Karpas-422 (cell line): Measurements from ENCODE around the gene ALS2. TPM values are rescaled to one million over a fixed set of nuclear protein-coding genes. Genes with fewer than 3 reads are reported as not detected.
A peak's percentile ranks its signal among the peaks of the same experiment; 100 is the strongest.

Experiments used
- DNase-seq: peaks from one replicate; pipeline ENCODE4 v3.0.0-alpha.2; 2015
- H2AFZ ChIP-seq: fragments of 200-600 bp; sonication (generic); 2 replicates; pipeline ENCODE4 v1.6.1; 2014; ENCODE audit warnings: antibody characterized with exemption, low read length, mixed read lengths
- H3K27ac ChIP-seq: fragments of 200-600 bp; sonication (generic); 2 replicates; pipeline ENCODE4 v1.5.1; 2014; ENCODE audit warnings: mild to moderate bottlenecking, low read length, moderate library complexity
- H3K27me3 ChIP-seq: fragments of 200-600 bp; sonication (generic); 2 replicates; pipeline ENCODE4 v1.6.1; 2014; ENCODE audit warnings: low read length, mixed read lengths
- H3K36me3 ChIP-seq: fragments of 200-600 bp; sonication (generic); 2 replicates; pipeline ENCODE4 v1.6.1; 2014; ENCODE audit warnings: low read length, mixed read lengths; ENCODE audit not compliant: insufficient read depth
- H3K4me1 ChIP-seq: fragments of 200-600 bp; sonication (generic); 2 replicates; pipeline ENCODE4 v1.6.1; 2014; ENCODE audit warnings: mild to moderate bottlenecking, low read length, mixed read lengths
- H3K4me2 ChIP-seq: fragments of 200-600 bp; sonication (generic); 2 replicates; pipeline ENCODE4 v1.6.1; 2014; ENCODE audit warnings: low read length, low read depth, mild to moderate bottlenecking; ENCODE audit not compliant: poor library complexity, severe bottlenecking
- H3K4me3 ChIP-seq: fragments of 200-600 bp; sonication (generic); 2 replicates; pipeline ENCODE4 v1.5.1; 2014; ENCODE audit warnings: mild to moderate bottlenecking, antibody characterized with exemption, low read length, mixed read lengths
- H3K79me2 ChIP-seq: fragments of 200-600 bp; sonication (generic); 2 replicates; pipeline ENCODE4 v1.6.1; 2014; ENCODE audit warnings: mild to moderate bottlenecking, low read length, mixed read lengths
- H3K9ac ChIP-seq: fragments of 200-600 bp; sonication (generic); 2 replicates; pipeline ENCODE4 v1.6.0; 2014; ENCODE audit warnings: low read length
- H3K9me2 ChIP-seq: fragments of 200-600 bp; sonication (generic), shearing (Covaris generic); replicated peaks from 2 replicates; pipeline ENCODE4 v1.6.0; 2014; ENCODE audit warnings: mild to moderate bottlenecking, low read length, moderate library complexity; ENCODE audit not compliant: insufficient read depth
- H3K9me3 ChIP-seq: fragments of 300-700, 200-600 bp; sonication (generic); 2 replicates; pipeline ENCODE4 v1.6.1; 2014; ENCODE audit warnings: low read length, mixed read lengths
- H4K20me1 ChIP-seq: fragments of 200-600 bp; sonication (generic); 2 replicates; pipeline ENCODE4 v1.6.1; 2014; ENCODE audit warnings: mild to moderate bottlenecking, antibody characterized with exemption, low read length, low read depth; ENCODE audit not compliant: insufficient read depth
- total RNA-seq: library from RNA; depleted of rRNA; stranded (reverse); fragments of >200 nt; shearing (Covaris generic); gene quantifications from 2 replicates; pipeline ENCODE4 v1.2.3, GENCODE V29; 2014; ENCODE audit warnings: low replicate concordance

The ALS2 gene
- total RNA-seq, 1 experiment from 2014 or later = 13.9 TPM

GRCh38 chr2:201704536-201704935 lies 76.2 kb downstream of the ALS2 start:
- no peaks in the 10 kb centered on the region for H3K9me2 ChIP-seq
- no peak overlapping the region for H2AFZ ChIP-seq
- no peak overlapping the region for H3K27ac ChIP-seq
- no peaks in the 10 kb centered on the region for H3K9me3 ChIP-seq
- no peaks in the 10 kb centered on the region for H4K20me1 ChIP-seq
- no peak overlapping the region for H3K9ac ChIP-seq
- H3K27me3 ChIP-seq = no peaks in the 10 kb centered on the region
- no peaks in the 10 kb centered on the region for H3K79me2 ChIP-seq
- H3K4me2 ChIP-seq = no peak overlapping the region
- H3K4me3 ChIP-seq = no peak overlapping the region
- DNase-seq = no peak
- H3K4me1 ChIP-seq = no peaks in the 10 kb centered on the region
- H3K36me3 ChIP-seq = no peaks in the 10 kb centered on the region

DNA sequence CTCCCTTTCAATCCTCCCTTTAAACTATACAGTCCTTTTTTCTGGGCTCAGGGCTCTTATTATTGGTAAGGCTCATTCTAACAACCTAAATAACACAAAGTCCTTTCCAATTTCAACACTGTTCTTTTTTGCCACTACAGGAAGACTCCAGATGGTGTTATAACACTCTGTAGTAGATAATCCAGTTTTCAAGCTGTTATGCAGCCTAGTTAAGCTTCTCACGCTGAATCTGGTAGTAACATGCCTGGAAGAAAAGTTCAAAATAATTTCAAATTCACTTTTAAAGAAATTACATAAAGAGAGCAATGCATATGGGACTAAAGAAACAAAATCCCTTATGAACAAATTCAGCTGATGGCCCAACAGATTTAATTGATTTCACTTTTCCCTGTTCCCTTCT lies 79.1 kb downstream of the ALS2 start:
- no peaks in the 10 kb centered on the region for H3K9me3 ChIP-seq
- no peak overlapping the region for H3K27ac ChIP-seq
- no peak overlapping the region for H2AFZ ChIP-seq
- H3K4me2 ChIP-seq = no peak overlapping the region
- no peaks in the 10 kb centered on the region for H3K27me3 ChIP-seq
- no peaks in the 10 kb centered on the region for H3K9me2 ChIP-seq
- DNase-seq = no peak
- H4K20me1 ChIP-seq = no peaks in the 10 kb centered on the region
- no peaks in the 10 kb centered on the region for H3K79me2 ChIP-seq
- H3K4me3 ChIP-seq = no peak overlapping the region
- no peak overlapping the region for H3K9ac ChIP-seq
- no peaks in the 10 kb centered on the region for H3K4me1 ChIP-seq
- H3K36me3 ChIP-seq = no peaks in the 10 kb centered on the region

GRCh38 chr2:201699416-201699815 lies 81.3 kb downstream of the ALS2 start:
- H4K20me1 ChIP-seq = no peaks in the 10 kb centered on the region
- no peaks in the 10 kb centered on the region for H3K79me2 ChIP-seq
- no peak overlapping the region for H3K27ac ChIP-seq
- no peaks in the 10 kb centered on the region for H3K36me3 ChIP-seq
- no peak overlapping the region for H2AFZ ChIP-seq
- H3K4me1 ChIP-seq = no peaks in the 10 kb centered on the region
- no peaks in the 10 kb centered on the region for H3K27me3 ChIP-seq
- no peak for DNase-seq
- H3K9me3 ChIP-seq = no peaks in the 10 kb centered on the region
- H3K4me2 ChIP-seq = no peak overlapping the region
- H3K4me3 ChIP-seq = no peak overlapping the region
- H3K9me2 ChIP-seq = no peaks in the 10 kb centered on the region
- no peak overlapping the region for H3K9ac ChIP-seq

DNA sequence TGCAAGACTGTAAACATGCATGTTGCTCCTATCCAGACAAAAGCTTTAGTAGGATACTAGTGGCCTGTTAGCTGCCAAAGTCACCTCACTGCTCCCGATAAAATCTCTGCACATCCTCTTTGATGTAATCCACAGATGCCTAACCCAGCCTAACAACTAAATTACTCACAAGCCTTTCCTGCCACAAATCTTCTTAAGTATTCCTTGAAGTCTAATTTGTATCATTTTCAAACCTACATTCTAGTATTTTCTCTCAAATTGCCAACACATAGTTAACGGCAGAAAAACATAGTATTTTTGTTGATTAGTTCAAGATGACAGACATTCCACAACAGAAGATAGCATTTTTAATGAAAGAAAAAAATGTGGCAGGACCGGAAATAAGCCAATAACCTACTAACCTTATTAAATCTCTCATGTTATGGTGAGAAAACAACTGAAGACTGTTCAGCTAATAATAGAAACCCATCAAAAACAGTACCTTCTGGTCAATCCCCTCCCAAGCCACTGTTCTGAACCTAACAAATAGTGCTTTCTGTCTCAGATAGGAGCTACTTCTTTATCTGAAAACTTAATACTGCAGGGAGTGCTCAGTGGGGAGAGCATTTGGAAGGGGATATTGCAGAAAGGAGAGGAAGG lies 82.0 kb downstream of the ALS2 start, which contains the start of gene MPP4:
MPP4 (minus strand) TSS at position 57 of the 639 bp plus-strand sequence. CDS start 4,690 bp downstream, outside the sequence.
- Histone ChIP-seq H3K9me2 (no peaks in the 10 kb centered on the region), H3K4me3 (no peak within 1 kb of the TSS), H3K36me3 (no peaks in the 10 kb centered on the region), H3K79me2 (no peaks in the 10 kb centered on the region), H3K27ac (no peak within 1 kb of the TSS), H3K9ac (no peak within 1 kb of the TSS), H4K20me1 (no peaks in the 10 kb centered on the region), H3K9me3 (no peaks in the 10 kb centered on the region), H3K4me1 (no peaks in the 10 kb centered on the region), H3K27me3 (no peaks in the 10 kb centered on the region), H2AFZ (no peak within 1 kb of the TSS), H3K4me2 (no peak within 1 kb of the TSS)
- DNase-seq = no peak

- DNase-seq = no peak
- Histone ChIP-seq H3K27ac (no peak overlapping the region), H3K4me2 (no peak overlapping the region), H3K4me3 (no peak overlapping the region), H2AFZ (no peak overlapping the region), H3K36me3 (no peaks in the 10 kb centered on the region), H3K9me3 (no peaks in the 10 kb centered on the region), H3K79me2 (no peaks in the 10 kb centered on the region), H3K27me3 (no peaks in the 10 kb centered on the region), H3K9ac (no peak overlapping the region), H3K4me1 (no peaks in the 10 kb centered on the region), H4K20me1 (no peaks in the 10 kb centered on the region), H3K9me2 (no peaks in the 10 kb centered on the region)
These were observed 82.8 kb downstream of the ALS2 start for GRCh38 chr2:201697899-201698298.

DNA sequence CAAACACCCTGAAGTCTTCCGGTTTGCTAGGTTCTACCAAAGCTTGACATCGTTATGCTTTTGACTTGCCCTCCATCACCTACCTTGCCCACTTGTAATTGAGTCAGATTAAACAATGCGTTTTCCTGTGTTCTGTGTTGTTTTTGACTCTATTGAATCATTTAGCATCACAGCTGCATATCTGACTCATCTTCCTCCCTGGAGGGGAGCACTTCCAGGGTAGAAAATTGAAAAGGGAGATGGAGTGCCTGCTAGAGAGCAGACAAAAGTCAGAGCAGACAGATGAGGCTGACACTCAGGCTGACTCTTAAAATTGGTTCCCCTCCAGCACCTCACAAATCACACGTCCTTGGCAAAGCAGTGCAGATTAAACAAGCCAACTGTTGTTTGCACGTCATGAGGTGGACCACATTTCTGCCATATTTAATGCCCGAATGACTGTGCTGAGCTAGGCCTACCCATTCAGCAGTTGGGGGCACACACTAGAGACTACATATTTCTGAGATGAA lies 84.5 kb downstream of the ALS2 start:
- H3K27ac ChIP-seq = no peak overlapping the region
- H3K9ac ChIP-seq = no peak overlapping the region
- no peak for DNase-seq
- H3K79me2 ChIP-seq = no peaks in the 10 kb centered on the region
- H3K9me2 ChIP-seq = no peaks in the 10 kb centered on the region
- H3K4me2 ChIP-seq = no peak overlapping the region
- no peaks in the 10 kb centered on the region for H3K27me3 ChIP-seq
- no peaks in the 10 kb centered on the region for H3K9me3 ChIP-seq
- no peaks in the 10 kb centered on the region for H3K4me1 ChIP-seq
- no peak overlapping the region for H3K4me3 ChIP-seq
- H4K20me1 ChIP-seq = no peaks in the 10 kb centered on the region
- H2AFZ ChIP-seq = no peak overlapping the region
- no peaks in the 10 kb centered on the region for H3K36me3 ChIP-seq

- no peak for DNase-seq
- H3K9me3 ChIP-seq = no peaks in the 10 kb centered on the region
- H3K79me2 ChIP-seq = no peaks in the 10 kb centered on the region
- H3K4me3 ChIP-seq = no peak overlapping the region
- H3K27ac ChIP-seq = no peak overlapping the region
- H3K9me2 ChIP-seq = no peaks in the 10 kb centered on the region
- H3K9ac ChIP-seq = no peak overlapping the region
- H2AFZ ChIP-seq = no peak overlapping the region
- no peaks in the 10 kb centered on the region for H3K4me1 ChIP-seq
- H3K4me2 ChIP-seq = no peak overlapping the region
- no peaks in the 10 kb centered on the region for H3K27me3 ChIP-seq
- H3K36me3 ChIP-seq = no peaks in the 10 kb centered on the region
- no peaks in the 10 kb centered on the region for H4K20me1 ChIP-seq
These were observed 95.6 kb downstream of the ALS2 start for GRCh38 chr2:201685156-201685555.

GRCh38 chr2:201680743-201681142 lies 100.0 kb downstream of the ALS2 start:
- H3K36me3 ChIP-seq = no peaks in the 10 kb centered on the region
- no peak overlapping the region for H3K4me3 ChIP-seq
- no peaks in the 10 kb centered on the region for H4K20me1 ChIP-seq
- no peak overlapping the region for H3K9ac ChIP-seq
- H3K4me2 ChIP-seq = no peak overlapping the region
- H2AFZ ChIP-seq = no peak overlapping the region
- H3K4me1 ChIP-seq = no peaks in the 10 kb centered on the region
- DNase-seq = peak; percentile 66
- H3K27ac ChIP-seq = no peak overlapping the region
- no peaks in the 10 kb centered on the region for H3K79me2 ChIP-seq
- H3K27me3 ChIP-seq = no peaks in the 10 kb centered on the region
- H3K9me2 ChIP-seq = no peaks in the 10 kb centered on the region
- no peaks in the 10 kb centered on the region for H3K9me3 ChIP-seq
